A673 (cell line): Measurements from ENCODE around the gene BLACAT1. TPM values are rescaled to one million over a fixed set of nuclear protein-coding genes. Genes with fewer than 3 reads are reported as not detected.

ENCODE experiments used
- BruUV-seq: library from RNA; stranded (reverse); fragments of 400-500 nt; replicated peaks from 2 replicates; lab custom pipeline; 2021; lab: Mats Ljungman, UMichigan
- CTCF ChIA-PET: fragments of 300-600 bp; sonication (Branson Sonifier 250); formaldehyde crosslinking; loops from one replicate; lab custom pipeline; 2022; ENCODE audit warnings: antibody characterized with exemption; lab: Charles Lee
- POLR2A ChIA-PET: fragments of 300-600 bp; sonication (Branson Sonifier 250); formaldehyde crosslinking; loops from one replicate; lab custom pipeline; 2022; ENCODE audit warnings: antibody characterized with exemption; ENCODE audit not compliant: low non-redundant PET; lab: Charles Lee
- DNase-seq: peaks from one replicate; pipeline ENCODE4 v3.0.0-alpha.2; 2015; ENCODE audit warnings: low spot score
- H3K27ac ChIP-seq: fragments of 200-600 bp; sonication (generic); 2 replicates; pipeline ENCODE4 v1.5.1; 2016; ENCODE audit warnings: mixed run types, low read depth, mild to moderate bottlenecking, mixed read lengths, antibody characterized with exemption, low read length; ENCODE audit not compliant: poor library complexity, severe bottlenecking
- H3K27me3 ChIP-seq: fragments of 200-600 bp; sonication (generic); replicated peaks from 2 replicates; pipeline ENCODE4 v1.6.1; 2017; ENCODE audit warnings: mixed run types, low read depth, mild to moderate bottlenecking, mixed read lengths, antibody characterized with exemption, low read length; ENCODE audit not compliant: insufficient read depth, poor library complexity
- H3K36me3 ChIP-seq: fragments of 200-600 bp; sonication (generic); 2 replicates; pipeline ENCODE4 v1.6.1; 2016; ENCODE audit warnings: mixed run types, mild to moderate bottlenecking, mixed read lengths, antibody characterized with exemption, low read length; ENCODE audit not compliant: insufficient read depth, poor library complexity, severe bottlenecking
- H3K4me1 ChIP-seq: fragments of 200-600 bp; sonication (generic); 2 replicates; pipeline ENCODE4 v1.6.1; 2017; ENCODE audit warnings: mixed run types, mild to moderate bottlenecking, mixed read lengths, antibody characterized with exemption, low read length; ENCODE audit not compliant: insufficient read depth, poor library complexity, severe bottlenecking
- H3K4me3 ChIP-seq: fragments of 200-600 bp; sonication (generic); 2 replicates; pipeline ENCODE4 v1.5.1; 2016; ENCODE audit warnings: low read depth, mixed run types, mild to moderate bottlenecking, mixed read lengths, low read length; ENCODE audit not compliant: poor library complexity, severe bottlenecking
- H3K9me3 ChIP-seq: fragments of 200-600 bp; sonication (generic); 2 replicates; pipeline ENCODE4 v1.6.1; 2016; ENCODE audit warnings: mixed run types, low read depth, mild to moderate bottlenecking, mixed read lengths, antibody characterized with exemption, low read length; ENCODE audit not compliant: poor library complexity, severe bottlenecking
- CTCF ChIP-seq: fragments of 300-800, 200-600 bp; sonication (generic); conservative IDR thresholded peaks from 2 replicates; pipeline ENCODE4 v1.5.1; 2017; ENCODE audit warnings: low read depth, mild to moderate bottlenecking, antibody characterized with exemption, low read length, moderate library complexity, mixed read lengths
- EZH2 ChIP-seq: fragments of 200-600 bp; sonication (generic); IDR thresholded peaks from 2 replicates; pipeline ENCODE4 v1.6.1; 2017; ENCODE audit warnings: borderline replicate concordance, low read depth, mild to moderate bottlenecking, mixed read lengths, antibody characterized with exemption, low read length; ENCODE audit not compliant: poor library complexity, severe bottlenecking
- intact Hi-C: fragments of 100-400 bp; cut with micrococcal nuclease; formaldehyde crosslinking; loops from one replicate; pipeline ENCODE4 v1.10.0; 2022; ENCODE audit not compliant: unreplicated experiment
- total RNA-seq: library from RNA; stranded (reverse); gene quantifications from 2 replicates; pipeline ENCODE4 v1.2.3, GENCODE V29; 2021

BLACAT1 gene
- total RNA-seq, 1 experiment from 2014 or later = 0.45 TPM

GRCh38 chr1:205432116-205432515 is 23.7 kb downstream of the BLACAT1 start:
- Histone ChIP-seq H3K4me1 (peaks cover 17% of the 10 kb centered on the region), H3K36me3 (no peaks in the 10 kb centered on the region), H3K27me3 (no peaks in the 10 kb centered on the region), H3K9me3 (no peaks in the 10 kb centered on the region), H3K4me3 (no peak overlapping the region), H3K27ac (no peak overlapping the region)
- no peak for DNase-seq
- ChIA-PET CTCF (interaction anchor here (1.7 kb wide), 1 partner anchor 35 kb away, joined by 9 read pairs; no protein-coding TSS in a partner anchor), POLR2A (no interaction called here)
- intact Hi-C loops = loop anchor here (5.0 kb wide), 1 partner anchor 35 kb away; no protein-coding TSS in a partner anchor
- no TSS peak for BruUV-seq
- TF ChIP-seq EZH2 (no peak), CTCF (no peak)

GRCh38 chr1:205430696-205431305 is 25.0 kb downstream of the BLACAT1 start:
- CTCF ChIA-PET = interaction anchor here (0.7 to 1.7 kb wide), 9 partner anchors 12 to 95 kb away, joined by 3 to 9 read pairs (median 4); no protein-coding TSS in a partner anchor
- peak overlapping the region; percentile 24 for H3K27ac ChIP-seq
- no peaks in the 10 kb centered on the region for H3K36me3 ChIP-seq
- no TSS peak for BruUV-seq
- H3K27me3 ChIP-seq = no peaks in the 10 kb centered on the region
- H3K9me3 ChIP-seq = no peaks in the 10 kb centered on the region
- peaks cover 23% of the 10 kb centered on the region for H3K4me1 ChIP-seq
- intact Hi-C loops = loop anchor here (5.0 kb wide), 1 partner anchor 34 kb away; no protein-coding TSS in a partner anchor
- peak; percentile 98 for TF ChIP-seq CTCF
- no peak for TF ChIP-seq EZH2
- DNase-seq = peak; percentile 74
- POLR2A ChIA-PET = interaction anchor here (0.6 kb wide), 1 partner anchor 123 kb away, joined by 3 read pairs; no protein-coding TSS in a partner anchor
- H3K4me3 ChIP-seq = peak overlapping the region; percentile 47

GRCh38 chr1:205429762-205430695 is 25.8 kb downstream of the BLACAT1 start:
- DNase-seq = no peak
- Histone ChIP-seq H3K27ac (peak overlapping the region; percentile 24), H3K4me1 (peaks cover 26% of the 10 kb centered on the region), H3K27me3 (no peaks in the 10 kb centered on the region), H3K9me3 (no peaks in the 10 kb centered on the region), H3K36me3 (no peaks in the 10 kb centered on the region), H3K4me3 (peak overlapping the region; percentile 47)
- intact Hi-C loops = loop anchor here (5.0 kb wide), 1 partner anchor 33 kb away; no protein-coding TSS in a partner anchor
- no peak for TF ChIP-seq CTCF
- no peak for TF ChIP-seq EZH2
- no TSS peak for BruUV-seq
- ChIA-PET CTCF (interaction anchor here (0.7 to 1.7 kb wide), 12 partner anchors 13 to 94 kb away, joined by 3 to 16 read pairs (median 6); no protein-coding TSS in a partner anchor), POLR2A (interaction anchor here (0.6 kb wide), 1 partner anchor 122 kb away, joined by 3 read pairs; no protein-coding TSS in a partner anchor)
